Fibroblast of mammary gland (primary cell): ENCODE results near the gene MARCHF6.
A peak's percentile ranks its signal among the peaks of the same experiment; 100 is the strongest.
"Not testable (repeated sequence)": the region's sequence is repeated elsewhere in the genome, so short reads cannot be mapped to it uniquely, and the experiment has no call there.

Experiments
- DNase-seq: peaks from one replicate; pipeline ENCODE4 v3.0.0-alpha.2; 2010; ENCODE audit warnings: low read depth
- H3K4me3 ChIP-seq: 2 replicates; pipeline ENCODE4 v1.5.1; 2011; ENCODE audit warnings: low read depth, mild to moderate bottlenecking, low read length, moderate library complexity; ENCODE audit not compliant: control insufficient read depth
- TF ChIP-seq, protein P1 (sequence below): conservative IDR thresholded peaks from 2 replicates; pipeline ENCODE4 v1.5.1; 2011; ENCODE audit warnings: low read depth, low read length, inconsistent platforms; ENCODE audit not compliant: control insufficient read depth, insufficient read depth

MARCHF6 gene

DNA sequence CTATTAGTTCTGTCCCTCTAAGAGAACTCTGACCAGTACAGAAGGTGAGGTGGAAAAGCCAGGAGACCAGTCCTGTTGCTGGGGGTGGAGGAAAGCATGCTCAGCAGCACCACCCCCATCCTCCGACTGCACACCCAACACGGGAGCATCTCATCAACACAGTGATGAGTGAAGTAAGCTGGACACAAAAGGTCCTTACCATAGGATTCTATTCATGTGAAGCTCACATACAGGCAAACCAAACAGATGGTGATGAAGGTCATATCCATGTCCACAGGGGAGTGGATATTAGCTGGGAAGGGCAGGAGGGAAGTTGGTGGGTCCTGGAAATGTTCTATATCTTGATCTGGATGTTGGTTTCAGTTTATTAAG is 14.8 kb upstream of the MARCHF6 start:
- no peak for DNase-seq
- no peak overlapping the region for H3K4me3 ChIP-seq
- TF ChIP-seq, protein P1, sequence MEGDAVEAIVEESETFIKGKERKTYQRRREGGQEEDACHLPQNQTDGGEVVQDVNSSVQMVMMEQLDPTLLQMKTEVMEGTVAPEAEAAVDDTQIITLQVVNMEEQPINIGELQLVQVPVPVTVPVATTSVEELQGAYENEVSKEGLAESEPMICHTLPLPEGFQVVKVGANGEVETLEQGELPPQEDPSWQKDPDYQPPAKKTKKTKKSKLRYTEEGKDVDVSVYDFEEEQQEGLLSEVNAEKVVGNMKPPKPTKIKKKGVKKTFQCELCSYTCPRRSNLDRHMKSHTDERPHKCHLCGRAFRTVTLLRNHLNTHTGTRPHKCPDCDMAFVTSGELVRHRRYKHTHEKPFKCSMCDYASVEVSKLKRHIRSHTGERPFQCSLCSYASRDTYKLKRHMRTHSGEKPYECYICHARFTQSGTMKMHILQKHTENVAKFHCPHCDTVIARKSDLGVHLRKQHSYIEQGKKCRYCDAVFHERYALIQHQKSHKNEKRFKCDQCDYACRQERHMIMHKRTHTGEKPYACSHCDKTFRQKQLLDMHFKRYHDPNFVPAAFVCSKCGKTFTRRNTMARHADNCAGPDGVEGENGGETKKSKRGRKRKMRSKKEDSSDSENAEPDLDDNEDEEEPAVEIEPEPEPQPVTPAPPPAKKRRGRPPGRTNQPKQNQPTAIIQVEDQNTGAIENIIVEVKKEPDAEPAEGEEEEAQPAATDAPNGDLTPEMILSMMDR, result no peak

DNA sequence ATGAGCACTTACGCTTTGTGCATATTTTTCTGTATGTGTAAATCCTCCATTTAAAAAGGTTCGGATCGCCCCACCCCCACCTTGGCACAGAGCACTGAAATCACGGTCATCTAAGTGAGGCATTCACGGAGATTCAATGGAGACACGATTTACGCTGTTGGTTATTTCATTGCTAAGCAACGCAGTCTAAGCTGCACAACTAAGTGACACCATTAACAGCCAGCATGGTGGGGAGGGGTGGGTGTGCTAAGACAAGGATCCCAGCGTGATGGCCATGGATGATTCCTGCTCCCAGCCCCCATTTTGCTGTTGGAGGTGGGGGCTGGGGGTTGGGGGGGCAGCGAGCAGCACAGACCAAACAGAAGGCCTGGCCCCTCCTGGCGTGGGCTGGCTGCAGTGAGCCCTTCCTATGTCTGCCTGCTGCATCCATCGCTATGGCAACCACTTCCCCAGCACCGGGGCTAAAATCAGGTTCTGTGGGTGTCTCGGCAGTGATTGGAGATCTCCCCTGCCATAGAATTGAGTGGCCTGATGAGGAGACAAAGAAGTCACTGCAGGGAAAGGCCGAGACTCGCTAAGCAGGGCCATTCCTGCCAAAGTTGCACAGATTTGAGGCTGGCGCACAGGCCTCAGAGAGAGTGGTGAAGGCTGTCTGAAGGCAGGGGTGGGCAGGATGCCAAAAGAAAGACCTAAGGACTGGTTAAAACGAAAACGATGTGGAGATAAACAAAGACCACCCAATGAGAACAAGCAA is 14.3 kb upstream of the MARCHF6 start:
- no peak overlapping the region for H3K4me3 ChIP-seq
- TF ChIP-seq, protein P1, result no peak

DNA sequence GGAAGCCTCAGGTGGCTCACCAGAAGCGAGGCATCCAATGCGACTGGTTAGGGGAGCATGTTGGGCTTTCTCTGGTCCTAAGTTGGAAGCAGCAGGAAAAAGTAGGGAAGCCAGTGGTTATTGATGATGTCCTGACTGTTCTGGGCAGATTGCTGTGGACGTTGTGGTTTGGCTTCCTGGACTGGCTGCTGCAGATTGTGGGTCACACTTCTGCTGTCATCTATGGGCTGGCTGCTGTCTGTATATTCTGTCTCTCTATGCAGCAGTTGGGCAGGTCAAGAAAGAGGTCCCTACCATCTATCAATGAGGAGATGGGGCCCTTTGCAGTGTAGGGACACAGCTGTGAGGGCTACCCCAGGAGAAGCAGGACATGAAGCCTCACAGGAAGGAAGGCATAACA is 13.5 kb upstream of the MARCHF6 start:
- no peak overlapping the region for H3K4me3 ChIP-seq
- TF ChIP-seq, protein P1, result no peak
- no peak for DNase-seq

More for the DNA sequence above, 14.3 kb upstream of the MARCHF6 start:
- DNase-seq, result no peak

DNA sequence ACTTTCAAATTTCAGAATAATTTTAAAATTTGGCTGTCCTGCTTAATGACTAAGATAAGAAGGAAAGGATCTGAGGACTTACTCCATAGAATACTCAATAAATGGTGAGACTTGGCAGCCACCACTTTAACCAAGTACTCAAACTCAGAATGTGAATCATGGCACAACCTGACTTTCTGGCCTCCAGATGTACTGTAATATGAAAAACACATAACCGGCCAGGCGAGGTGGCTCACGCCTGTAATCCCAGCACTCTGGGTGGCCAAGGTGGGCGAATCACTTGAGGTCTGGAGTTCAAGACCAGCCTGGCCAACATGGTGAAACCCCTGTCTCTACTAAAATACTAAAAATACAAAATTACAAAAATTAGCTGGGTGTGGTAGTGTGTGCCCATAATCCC is 10.0 kb upstream of the MARCHF6 start:
- no peak overlapping the region for H3K4me3 ChIP-seq
- TF ChIP-seq, protein P1, result no peak
- peak; percentile 90 for DNase-seq

DNA sequence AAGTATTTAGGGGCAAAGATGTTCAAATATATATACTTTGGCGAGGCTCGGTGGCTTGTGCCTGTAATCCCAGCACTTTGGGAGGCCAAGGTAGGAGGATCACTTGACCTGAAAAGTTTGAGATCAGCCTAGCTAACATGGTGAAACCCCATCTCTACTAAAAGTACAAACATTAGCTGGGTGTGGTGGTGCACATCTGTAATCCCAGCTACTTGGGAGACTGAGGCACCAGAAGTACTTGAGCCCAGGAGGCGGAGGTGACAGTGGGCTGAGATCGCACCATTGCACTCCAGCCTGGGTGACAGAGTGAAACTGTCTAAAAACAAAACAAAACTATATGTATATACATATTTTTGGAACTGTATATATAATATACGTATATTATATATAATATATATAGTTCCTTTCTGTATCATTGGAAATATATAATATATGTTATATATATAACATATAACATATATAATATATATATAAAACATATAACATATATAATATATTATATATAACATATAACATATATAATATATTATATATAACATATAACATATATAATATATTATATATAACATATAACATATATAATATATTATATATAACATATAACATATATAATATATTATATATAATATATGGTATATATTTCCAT is 8.9 kb upstream of the MARCHF6 start:
- H3K4me3 ChIP-seq, DNase-seq: not testable (repeated sequence)

DNA sequence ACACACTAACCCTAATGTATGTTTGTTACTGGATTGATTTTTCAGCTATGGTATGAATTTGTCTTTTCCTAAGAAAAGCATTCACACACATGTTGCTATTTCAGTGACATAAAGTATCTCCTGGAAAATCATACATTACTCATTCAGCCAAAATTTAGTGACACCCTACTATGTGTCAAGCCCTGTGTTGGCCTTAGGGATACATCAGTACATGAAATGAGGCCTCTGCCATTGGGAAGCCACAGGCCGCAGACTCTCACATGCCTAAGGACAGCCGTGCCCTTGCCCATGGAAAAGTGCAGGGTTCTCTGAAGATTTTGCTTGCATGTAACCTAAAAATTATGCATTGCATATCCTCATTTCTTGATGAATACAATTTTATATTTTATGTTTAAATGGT is 5.2 kb upstream of the MARCHF6 start:
- TF ChIP-seq, protein P1, result no peak
- no peak for DNase-seq
- no peak overlapping the region for H3K4me3 ChIP-seq

DNA sequence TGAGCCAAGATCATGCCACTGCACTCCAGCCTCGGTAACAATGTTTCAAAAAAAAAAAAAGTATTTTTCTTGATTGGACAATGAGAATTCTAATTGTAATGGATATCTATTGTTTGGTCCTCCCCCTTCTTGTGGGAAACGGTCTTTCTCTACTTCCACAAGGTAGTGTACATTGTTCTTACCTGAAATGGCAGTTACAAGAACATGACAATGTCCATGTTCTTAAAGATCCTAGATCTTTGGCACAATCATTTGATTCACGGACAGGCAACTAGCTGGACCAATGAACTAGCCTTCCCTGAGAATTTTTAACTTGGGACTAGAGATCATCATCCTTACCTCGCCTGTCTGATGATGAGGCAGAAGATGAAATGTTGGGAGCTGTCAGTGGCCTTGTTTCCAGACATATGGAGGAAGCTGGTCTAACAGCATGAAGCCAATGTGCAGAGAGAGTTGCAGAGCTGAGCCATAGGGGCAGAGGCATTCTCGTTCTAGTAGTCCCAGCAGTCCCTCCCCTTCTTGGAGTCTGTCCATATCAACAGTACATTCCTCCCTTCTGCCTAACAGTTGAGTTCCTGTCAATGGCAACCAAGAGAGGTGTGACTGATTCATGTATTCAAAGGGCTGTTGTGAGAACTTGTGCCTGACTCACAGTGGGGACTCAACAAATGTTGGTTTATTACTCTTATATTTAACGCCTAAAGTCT is 2.1 kb upstream of the MARCHF6 start:
- TF ChIP-seq, protein P1, result no peak
- H3K4me3 ChIP-seq, result no peak overlapping the region
- peak; percentile 72 for DNase-seq
